Activated CD4-positive, alpha-beta T cell treated with anti-CD3 and anti-CD28 coated beads, Interleukin-2, amount 10 ng/mL, durations not matched to agents 7 days and 5 days (primary cell): ENCODE data around the gene ARHGAP10. TPM values are rescaled to one million over a fixed set of nuclear protein-coding genes. Genes with fewer than 3 reads are reported as not detected.

ENCODE experiments used
- CTCF ChIA-PET: fragments of 350-600 bp; sonication (Branson Sonifier 250); formaldehyde crosslinking; loops from one replicate; lab custom pipeline; 2021; ENCODE audit warnings: antibody characterized with exemption; lab: Charles Lee
- POLR2A ChIA-PET: fragments of 350-600 bp; sonication (Branson Sonifier 250); formaldehyde crosslinking; loops from one replicate; lab custom pipeline; 2021; ENCODE audit warnings: antibody characterized with exemption; lab: Charles Lee
- DNase-seq: peaks from one replicate; pipeline ENCODE4 v3.0.0-alpha.2; 2020
- H3K27ac Mint-ChIP-seq: one replicate; pipeline ENCODE4 v1.8.0; 2021; ENCODE audit warnings: mild to moderate bottlenecking, moderate library complexity, mixed read lengths
- H3K27me3 Mint-ChIP-seq: one replicate; pipeline ENCODE4 v1.8.0; 2021; ENCODE audit warnings: mixed read lengths
- H3K36me3 Mint-ChIP-seq: one replicate; pipeline ENCODE4 v1.8.0; 2021; ENCODE audit warnings: low read depth, mixed read lengths
- H3K4me1 Mint-ChIP-seq: one replicate; pipeline ENCODE4 v1.8.0; 2021; ENCODE audit warnings: mixed read lengths
- H3K4me3 Mint-ChIP-seq: one replicate; pipeline ENCODE4 v1.8.0; 2021; ENCODE audit warnings: mild to moderate bottlenecking, moderate library complexity, mixed read lengths
- H3K9me3 Mint-ChIP-seq: one replicate; pipeline ENCODE4 v1.8.0; 2021; ENCODE audit warnings: mixed read lengths
- total RNA-seq, 2 experiments: library from RNA; stranded (reverse); gene quantifications; one replicate each; pipeline ENCODE4 v1.2.3, GENCODE V29; 2021

Gene ARHGAP10
- total RNA-seq, 2 experiments from 2014 or later: 9.4 to 10.7 TPM

- no peak overlapping the region for H3K4me3 Mint-ChIP-seq
- H3K27ac Mint-ChIP-seq: no peak overlapping the region
- H3K9me3 Mint-ChIP-seq: no peaks in the 10 kb centered on the region
- ChIA-PET CTCF (no interaction called here), POLR2A (no interaction called here)
- no peaks in the 10 kb centered on the region for H3K27me3 Mint-ChIP-seq
- H3K4me1 Mint-ChIP-seq: no peaks in the 10 kb centered on the region
- H3K36me3 Mint-ChIP-seq: no peaks in the 10 kb centered on the region
- DNase-seq: no peak
Observed at GRCh38 chr4:148016063-148016637, 284.3 kb downstream of the ARHGAP10 start.

GRCh38 chr4:148017801-148018200 is 285.9 kb downstream of the ARHGAP10 start:
- H3K9me3 Mint-ChIP-seq: no peaks in the 10 kb centered on the region
- no peaks in the 10 kb centered on the region for H3K36me3 Mint-ChIP-seq
- CTCF ChIA-PET: no interaction called here
- POLR2A ChIA-PET: no interaction called here
- no peak for DNase-seq
- H3K4me1 Mint-ChIP-seq: no peaks in the 10 kb centered on the region
- no peak overlapping the region for H3K27ac Mint-ChIP-seq
- no peaks in the 10 kb centered on the region for H3K27me3 Mint-ChIP-seq
- H3K4me3 Mint-ChIP-seq: no peak overlapping the region

- Mint-ChIP-seq H3K4me1 (no peaks in the 10 kb centered on the region), H3K4me3 (no peak overlapping the region), H3K27me3 (no peaks in the 10 kb centered on the region), H3K9me3 (no peaks in the 10 kb centered on the region), H3K36me3 (no peaks in the 10 kb centered on the region), H3K27ac (no peak overlapping the region)
- DNase-seq: no peak
- ChIA-PET POLR2A (no interaction called here), CTCF (interaction anchor here (0.7 to 1.0 kb wide), 2 partner anchors 23 to 192 kb away, joined by 3 to 4 read pairs; no protein-coding TSS in a partner anchor)
Observed at GRCh38 chr4:148021686-148022085, 289.8 kb downstream of the ARHGAP10 start.

- H3K27ac Mint-ChIP-seq: no peak overlapping the region
- H3K9me3 Mint-ChIP-seq: no peaks in the 10 kb centered on the region
- no peak for DNase-seq
- POLR2A ChIA-PET: no interaction called here
- H3K4me1 Mint-ChIP-seq: no peaks in the 10 kb centered on the region
- H3K4me3 Mint-ChIP-seq: no peak overlapping the region
- no peaks in the 10 kb centered on the region for H3K27me3 Mint-ChIP-seq
- no peaks in the 10 kb centered on the region for H3K36me3 Mint-ChIP-seq
- CTCF ChIA-PET: no interaction called here
Observed at GRCh38 chr4:148022975-148023374, 291.1 kb downstream of the ARHGAP10 start.

- no peaks in the 10 kb centered on the region for H3K4me1 Mint-ChIP-seq
- CTCF ChIA-PET: no interaction called here
Observed at GRCh38 chr4:148023512-148024181, 291.8 kb downstream of the ARHGAP10 start.

GRCh38 chr4:148025981-148026380 is 294.1 kb downstream of the ARHGAP10 start:
- no peak overlapping the region for H3K4me3 Mint-ChIP-seq
- ChIA-PET POLR2A (no interaction called here), CTCF (no interaction called here)
- H3K4me1 Mint-ChIP-seq: no peaks in the 10 kb centered on the region
- H3K27ac Mint-ChIP-seq: no peak overlapping the region
- H3K36me3 Mint-ChIP-seq: peaks cover 3% of the 10 kb centered on the region
- no peak for DNase-seq
- H3K27me3 Mint-ChIP-seq: no peaks in the 10 kb centered on the region
- H3K9me3 Mint-ChIP-seq: peaks cover 4% of the 10 kb centered on the region

More at GRCh38 chr4:148023512-148024181, 291.8 kb downstream of the ARHGAP10 start:
- Mint-ChIP-seq H3K27ac (no peak overlapping the region), H3K36me3 (peaks cover 1% of the 10 kb centered on the region), H3K4me3 (no peak overlapping the region), H3K27me3 (no peaks in the 10 kb centered on the region), H3K9me3 (no peaks in the 10 kb centered on the region)
- DNase-seq: no peak
- POLR2A ChIA-PET: no interaction called here

GRCh38 chr4:148027201-148027600 is 295.3 kb downstream of the ARHGAP10 start:
- no peaks in the 10 kb centered on the region for H3K27me3 Mint-ChIP-seq
- peaks cover 3% of the 10 kb centered on the region for H3K36me3 Mint-ChIP-seq
- H3K4me3 Mint-ChIP-seq: no peak overlapping the region
- no peak for DNase-seq
- CTCF ChIA-PET: no interaction called here
- peaks cover 4% of the 10 kb centered on the region for H3K9me3 Mint-ChIP-seq
- POLR2A ChIA-PET: no interaction called here
- no peaks in the 10 kb centered on the region for H3K4me1 Mint-ChIP-seq
- no peak overlapping the region for H3K27ac Mint-ChIP-seq

- Mint-ChIP-seq H3K4me1 (no peaks in the 10 kb centered on the region), H3K27ac (no peak overlapping the region), H3K9me3 (peaks cover 4% of the 10 kb centered on the region), H3K4me3 (no peak overlapping the region), H3K27me3 (no peaks in the 10 kb centered on the region), H3K36me3 (peaks cover 3% of the 10 kb centered on the region)
- DNase-seq: no peak
- CTCF ChIA-PET: no interaction called here
- POLR2A ChIA-PET: no interaction called here
Observed at GRCh38 chr4:148029781-148030180, 297.9 kb downstream of the ARHGAP10 start.

GRCh38 chr4:148030193-148030873 is 298.4 kb downstream of the ARHGAP10 start:
- Mint-ChIP-seq H3K4me3 (no peak overlapping the region), H3K27ac (no peak overlapping the region), H3K9me3 (peaks cover 4% of the 10 kb centered on the region), H3K36me3 (peaks cover 3% of the 10 kb centered on the region), H3K27me3 (no peaks in the 10 kb centered on the region), H3K4me1 (no peaks in the 10 kb centered on the region)
- no peak for DNase-seq
- POLR2A ChIA-PET: no interaction called here
- CTCF ChIA-PET: no interaction called here

- CTCF ChIA-PET: no interaction called here
- DNase-seq: no peak
- POLR2A ChIA-PET: no interaction called here
- no peaks in the 10 kb centered on the region for H3K27me3 Mint-ChIP-seq
- H3K27ac Mint-ChIP-seq: no peak overlapping the region
- H3K4me3 Mint-ChIP-seq: no peak overlapping the region
- peaks cover 7% of the 10 kb centered on the region for H3K9me3 Mint-ChIP-seq
- H3K4me1 Mint-ChIP-seq: no peaks in the 10 kb centered on the region
- H3K36me3 Mint-ChIP-seq: no peaks in the 10 kb centered on the region
Observed at GRCh38 chr4:148034813-148035212, 302.9 kb downstream of the ARHGAP10 start.

GRCh38 chr4:148041606-148042329 is 309.9 kb downstream of the ARHGAP10 start:
- POLR2A ChIA-PET: no interaction called here

GRCh38 chr4:148044089-148044911 is 312.4 kb downstream of the ARHGAP10 start:
- ChIA-PET CTCF (interaction anchor here (0.8 to 1.3 kb wide), 2 partner anchors 17 to 19 kb away, joined by 4 read pairs; no protein-coding TSS in a partner anchor), POLR2A (no interaction called here)
- Mint-ChIP-seq H3K36me3 (peaks cover 15% of the 10 kb centered on the region), H3K9me3 (peaks cover 5% of the 10 kb centered on the region), H3K27ac (no peak overlapping the region), H3K27me3 (no peaks in the 10 kb centered on the region), H3K4me3 (no peak overlapping the region), H3K4me1 (peaks cover 25% of the 10 kb centered on the region)
- DNase-seq: no peak

More at GRCh38 chr4:148041606-148042329, 309.9 kb downstream of the ARHGAP10 start:
- no peak overlapping the region for H3K27ac Mint-ChIP-seq
- no peaks in the 10 kb centered on the region for H3K27me3 Mint-ChIP-seq
- H3K4me3 Mint-ChIP-seq: no peak overlapping the region
- H3K4me1 Mint-ChIP-seq: peaks cover 19% of the 10 kb centered on the region
- DNase-seq: no peak
- H3K36me3 Mint-ChIP-seq: peaks cover 3% of the 10 kb centered on the region
- CTCF ChIA-PET: interaction anchor here (0.8 to 1.1 kb wide), 3 partner anchors 10 to 15 kb away, joined by 3 read pairs; no protein-coding TSS in a partner anchor
- H3K9me3 Mint-ChIP-seq: no peaks in the 10 kb centered on the region
